ENCODE data around the gene PHAX.
A peak's percentile ranks its signal among the peaks of the same experiment; 100 is the strongest.
"Not testable (repeated sequence)": the region's sequence is repeated elsewhere in the genome, so short reads cannot be mapped to it uniquely, and the experiment has no call there.

Gene PHAX

GRCh38 chr5:126605525-126605924 lies 4.8 kb downstream of the PHAX start:
- DNase-seq: no peak

GRCh38 chr5:126610160-126610559 lies 9.4 kb downstream of the PHAX start:
- no peak for DNase-seq

GRCh38 chr5:126610616-126611015 lies 9.9 kb downstream of the PHAX start:
- DNase-seq: no peak

- no peak for DNase-seq
These were observed 13.3 kb downstream of the PHAX start for GRCh38 chr5:126613941-126614592.

GRCh38 chr5:126615286-126615685 lies 14.5 kb downstream of the PHAX start:
- DNase-seq: no peak

- DNase-seq: not testable (repeated sequence)
These were observed 16.9 kb downstream of the PHAX start for GRCh38 chr5:126617603-126618002.

- no peak for DNase-seq
These were observed 19.0 kb downstream of the PHAX start for GRCh38 chr5:126619781-126620180.

GRCh38 chr5:126624534-126624933 lies 23.8 kb downstream of the PHAX start:
- DNase-seq: no peak

- no peak for DNase-seq
These were observed 27.4 kb downstream of the PHAX start for GRCh38 chr5:126628102-126628501.

GRCh38 chr5:126631920-126632319 lies 31.2 kb downstream of the PHAX start:
- no peak for DNase-seq

- no peak for DNase-seq
These were observed 32.8 kb downstream of the PHAX start for GRCh38 chr5:126633552-126633951.

GRCh38 chr5:126635585-126635984 lies 34.8 kb downstream of the PHAX start:
- no peak for DNase-seq

- no peak for DNase-seq
These were observed 36.2 kb downstream of the PHAX start for GRCh38 chr5:126636956-126637355.

- no peak for DNase-seq
These were observed 40.1 kb downstream of the PHAX start for GRCh38 chr5:126640866-126641265.

GRCh38 chr5:126641387-126641786 lies 40.6 kb downstream of the PHAX start:
- DNase-seq: no peak

GRCh38 chr5:126645132-126645531 lies 44.4 kb downstream of the PHAX start:
- no peak for DNase-seq

- no peak for DNase-seq
These were observed 46.3 kb downstream of the PHAX start for GRCh38 chr5:126647071-126647470.

- DNase-seq: no peak
These were observed 47.7 kb downstream of the PHAX start for GRCh38 chr5:126648471-126648870.

- not testable (repeated sequence) for DNase-seq
These were observed 48.3 kb downstream of the PHAX start for GRCh38 chr5:126649057-126649456.

- DNase-seq: not testable (repeated sequence)
These were observed 49.0 kb downstream of the PHAX start for GRCh38 chr5:126649709-126650108.

GRCh38 chr5:126650463-126650862 lies 49.7 kb downstream of the PHAX start:
- DNase-seq: no peak

GRCh38 chr5:126651013-126651577 lies 50.3 kb downstream of the PHAX start:
- DNase-seq: no peak

GRCh38 chr5:126656401-126657007 lies 55.8 kb downstream of the PHAX start:
- DNase-seq: peak in 1 of 2 donors; percentile 19

- no peak for DNase-seq
These were observed 57.8 kb downstream of the PHAX start for GRCh38 chr5:126658561-126658960.

Measured in activated CD4-positive, alpha-beta T cell treated with anti-CD3 and anti-CD28 coated beads for 4 hours (primary cell).